Measurements from ENCODE around the gene RNF112.
A peak's percentile ranks its signal among the peaks of the same experiment; 100 is the strongest.
"Not testable (repeated sequence)": the region's sequence is repeated elsewhere in the genome, so short reads cannot be mapped to it uniquely, and the experiment has no call there.

The RNF112 gene

DNA sequence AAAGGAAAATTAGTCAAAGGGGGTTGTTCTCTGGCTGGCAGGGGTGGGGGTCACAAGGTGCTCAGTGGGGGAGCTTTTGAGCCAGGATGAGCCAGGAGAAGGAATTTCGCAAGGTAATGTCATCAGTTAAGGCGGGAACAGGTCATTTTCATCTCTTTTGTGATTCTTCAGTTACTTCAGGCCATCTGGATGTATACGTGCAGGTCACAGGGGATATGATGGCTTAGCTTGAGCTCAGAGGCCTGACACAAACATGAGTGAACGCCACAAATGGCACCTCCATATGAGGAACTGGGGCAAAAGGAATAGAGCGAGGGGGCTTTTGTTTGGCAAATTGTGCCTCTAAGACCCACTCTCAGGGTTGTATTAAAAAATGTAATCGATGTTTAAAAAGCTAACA, 47.4 kb downstream of the RNF112 start:
- not testable (repeated sequence) for H3K36me3 ChIP-seq (ENCODE audit: control insufficient read depth, insufficient read depth, low read length, severe bottlenecking); H3K27me3 ChIP-seq (replicated peaks; ENCODE audit: control insufficient read depth, insufficient read depth, low read length); H3K4me1 ChIP-seq (ENCODE audit: control insufficient read depth, insufficient read depth, low read length); DNase-seq (ENCODE audit: low read depth); H3K9ac ChIP-seq (ENCODE audit: low read length); H3K4me3 ChIP-seq (ENCODE audit: low read length); H3K9me3 ChIP-seq (ENCODE audit: control insufficient read depth, low read length)

DNA sequence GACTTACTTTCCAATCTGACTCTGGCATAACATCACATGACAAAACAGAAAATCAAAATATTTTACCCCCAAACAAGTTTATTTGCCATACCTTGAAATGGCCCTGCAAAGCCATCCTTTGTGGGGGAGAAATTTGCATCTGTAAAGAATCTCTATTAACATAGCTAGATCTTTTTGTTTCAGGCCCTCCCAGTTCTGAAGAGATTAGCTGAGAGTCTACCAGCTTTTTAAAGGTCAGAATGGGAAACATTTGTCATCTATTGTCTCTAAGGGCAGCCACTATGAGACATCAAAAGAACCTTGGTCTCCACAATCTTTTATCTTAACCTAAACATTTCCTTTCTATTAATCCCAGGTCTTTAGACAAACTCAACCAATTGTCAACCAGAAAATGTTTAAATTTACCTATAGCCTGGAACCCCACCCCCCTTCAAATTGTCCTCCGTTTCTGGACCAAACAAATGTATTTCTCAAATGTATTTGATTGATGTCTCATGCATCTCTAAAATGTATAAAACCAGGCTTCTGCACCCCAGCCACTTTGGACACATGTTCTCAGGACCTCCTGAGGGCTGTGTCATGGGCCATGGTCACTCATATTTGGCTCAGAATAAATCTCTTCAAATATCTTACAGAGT, 48.1 kb downstream of the RNF112 start:
- not testable (repeated sequence) for H3K9me3 ChIP-seq (ENCODE audit: control insufficient read depth, low read length); H3K36me3 ChIP-seq (ENCODE audit: control insufficient read depth, insufficient read depth, low read length, severe bottlenecking); H3K4me3 ChIP-seq (ENCODE audit: low read length); H3K27me3 ChIP-seq (replicated peaks; ENCODE audit: control insufficient read depth, insufficient read depth, low read length); DNase-seq (ENCODE audit: low read depth); H3K9ac ChIP-seq (ENCODE audit: low read length)
- H3K4me1 ChIP-seq (ENCODE audit: control insufficient read depth, insufficient read depth, low read length) = peaks cover 13% of the 10 kb centered on the region

DNA sequence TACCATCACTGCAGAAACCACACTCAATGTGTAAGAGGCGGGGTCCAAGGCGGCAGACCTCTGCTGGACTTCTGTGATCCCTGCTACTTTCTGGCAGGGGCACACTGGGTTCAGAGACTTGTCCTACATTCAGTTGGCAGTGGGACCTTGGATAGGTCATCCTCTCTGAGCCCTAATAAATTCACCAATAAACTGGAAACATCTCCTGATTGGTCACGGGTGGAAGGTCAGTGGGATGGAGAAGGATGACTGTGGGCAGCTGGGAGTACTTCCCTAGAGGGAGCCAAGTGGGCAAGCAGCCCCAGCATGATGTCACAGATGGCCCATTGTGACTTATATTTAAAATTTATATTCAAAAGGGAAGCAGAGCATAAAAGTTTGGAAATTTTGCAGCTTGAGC, 49.7 kb downstream of the RNF112 start:
- no peaks in the 10 kb centered on the region for H3K9me3 ChIP-seq (ENCODE audit: control insufficient read depth, low read length)
- no peak overlapping the region for H3K4me3 ChIP-seq (ENCODE audit: low read length)
- no peak for DNase-seq (ENCODE audit: low read depth)
- H3K27me3 ChIP-seq (replicated peaks; ENCODE audit: control insufficient read depth, insufficient read depth, low read length) = no peaks in the 10 kb centered on the region
- no peaks in the 10 kb centered on the region for H3K36me3 ChIP-seq (ENCODE audit: control insufficient read depth, insufficient read depth, low read length, severe bottlenecking)
- H3K4me1 ChIP-seq (ENCODE audit: control insufficient read depth, insufficient read depth, low read length) = peaks cover 19% of the 10 kb centered on the region
- no peak overlapping the region for H3K9ac ChIP-seq (ENCODE audit: low read length)

DNA sequence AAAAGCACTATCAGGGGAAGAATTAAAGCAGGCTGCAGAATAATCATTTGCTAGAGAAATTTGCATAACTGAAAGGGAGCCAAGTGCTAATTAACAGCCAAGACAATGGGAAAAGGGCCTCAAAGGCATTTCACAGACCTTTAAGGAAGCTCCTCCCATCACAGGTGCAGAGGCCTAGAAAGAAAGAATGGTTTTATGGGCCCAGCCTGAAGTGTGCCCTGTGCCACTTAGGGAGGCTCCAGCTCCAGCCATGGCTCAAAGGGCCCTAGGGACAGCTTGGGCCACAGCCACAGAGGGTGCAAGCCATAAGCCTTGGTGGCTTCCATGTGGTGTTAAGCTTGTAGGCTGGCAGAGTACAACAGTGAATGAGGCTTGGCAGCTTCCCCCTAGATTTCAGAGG, 50.1 kb downstream of the RNF112 start:
- Histone ChIP-seq H3K4me3 (ENCODE audit: low read length) (no peak overlapping the region), H3K27me3 (replicated peaks; ENCODE audit: control insufficient read depth, insufficient read depth, low read length) (no peaks in the 10 kb centered on the region), H3K4me1 (ENCODE audit: control insufficient read depth, insufficient read depth, low read length) (peaks cover 19% of the 10 kb centered on the region), H3K36me3 (ENCODE audit: control insufficient read depth, insufficient read depth, low read length, severe bottlenecking) (no peaks in the 10 kb centered on the region), H3K9ac (ENCODE audit: low read length) (no peak overlapping the region), H3K9me3 (ENCODE audit: control insufficient read depth, low read length) (no peaks in the 10 kb centered on the region)
- no peak for DNase-seq (ENCODE audit: low read depth)

DNA sequence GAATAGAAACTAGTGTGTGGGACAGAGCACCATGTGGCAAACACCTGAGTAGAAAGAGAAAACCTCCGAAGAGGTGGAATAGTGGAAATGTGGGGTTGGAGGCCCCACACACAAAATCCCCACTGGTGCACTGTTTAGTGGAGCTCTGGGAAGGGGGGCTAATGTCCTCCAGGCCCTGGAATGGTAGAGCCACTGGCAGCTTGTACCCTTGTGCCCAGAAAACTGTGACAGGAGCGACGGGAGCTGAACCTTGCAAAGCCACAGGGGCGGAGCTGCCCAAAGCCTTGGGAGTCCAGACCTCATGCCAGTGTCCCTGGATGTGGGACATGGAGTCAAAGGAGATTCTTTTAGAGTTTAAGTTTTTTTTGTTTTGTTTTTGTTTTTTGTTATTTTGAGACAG, 50.6 kb downstream of the RNF112 start:
- Histone ChIP-seq H3K27me3 (replicated peaks; ENCODE audit: control insufficient read depth, insufficient read depth, low read length) (no peaks in the 10 kb centered on the region), H3K4me3 (ENCODE audit: low read length) (no peak overlapping the region), H3K9ac (ENCODE audit: low read length) (no peak overlapping the region), H3K36me3 (ENCODE audit: control insufficient read depth, insufficient read depth, low read length, severe bottlenecking) (no peaks in the 10 kb centered on the region), H3K4me1 (ENCODE audit: control insufficient read depth, insufficient read depth, low read length) (peaks cover 19% of the 10 kb centered on the region), H3K9me3 (ENCODE audit: control insufficient read depth, low read length) (no peaks in the 10 kb centered on the region)
- no peak for DNase-seq (ENCODE audit: low read depth)

DNA sequence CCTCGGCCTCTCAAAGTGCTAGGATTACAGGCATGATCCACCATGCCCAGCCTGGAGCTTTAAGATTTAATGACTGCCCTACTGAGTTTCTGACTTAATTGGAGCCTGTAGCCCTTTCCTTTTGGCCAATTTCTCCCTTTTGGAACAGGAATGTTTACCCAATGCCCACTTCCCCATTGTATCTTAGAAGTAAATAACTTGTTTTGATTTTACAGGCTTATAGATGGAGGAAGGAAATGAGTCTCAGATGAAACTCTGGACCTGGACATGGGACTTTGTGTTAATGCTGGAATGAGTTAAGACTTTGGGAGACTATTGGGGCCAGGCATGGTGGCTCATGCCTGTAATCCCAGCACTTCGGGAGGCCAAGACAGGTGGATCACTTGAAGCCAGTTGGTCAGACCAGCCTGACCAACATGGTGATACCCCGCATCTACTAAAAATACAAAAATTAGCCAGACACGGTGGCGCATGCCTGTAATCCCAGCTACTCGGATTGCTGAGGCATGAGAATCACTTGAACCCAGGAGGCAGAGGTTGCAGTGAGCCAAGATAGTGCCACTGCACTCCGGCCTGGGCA, 51.5 kb downstream of the RNF112 start:
- not testable (repeated sequence) for H3K9me3 ChIP-seq (ENCODE audit: control insufficient read depth, low read length); H3K27me3 ChIP-seq (replicated peaks; ENCODE audit: control insufficient read depth, insufficient read depth, low read length); H3K36me3 ChIP-seq (ENCODE audit: control insufficient read depth, insufficient read depth, low read length, severe bottlenecking); H3K9ac ChIP-seq (ENCODE audit: low read length); H3K4me3 ChIP-seq (ENCODE audit: low read length); DNase-seq (ENCODE audit: low read depth)
- peaks cover 19% of the 10 kb centered on the region for H3K4me1 ChIP-seq (ENCODE audit: control insufficient read depth, insufficient read depth, low read length)

DNA sequence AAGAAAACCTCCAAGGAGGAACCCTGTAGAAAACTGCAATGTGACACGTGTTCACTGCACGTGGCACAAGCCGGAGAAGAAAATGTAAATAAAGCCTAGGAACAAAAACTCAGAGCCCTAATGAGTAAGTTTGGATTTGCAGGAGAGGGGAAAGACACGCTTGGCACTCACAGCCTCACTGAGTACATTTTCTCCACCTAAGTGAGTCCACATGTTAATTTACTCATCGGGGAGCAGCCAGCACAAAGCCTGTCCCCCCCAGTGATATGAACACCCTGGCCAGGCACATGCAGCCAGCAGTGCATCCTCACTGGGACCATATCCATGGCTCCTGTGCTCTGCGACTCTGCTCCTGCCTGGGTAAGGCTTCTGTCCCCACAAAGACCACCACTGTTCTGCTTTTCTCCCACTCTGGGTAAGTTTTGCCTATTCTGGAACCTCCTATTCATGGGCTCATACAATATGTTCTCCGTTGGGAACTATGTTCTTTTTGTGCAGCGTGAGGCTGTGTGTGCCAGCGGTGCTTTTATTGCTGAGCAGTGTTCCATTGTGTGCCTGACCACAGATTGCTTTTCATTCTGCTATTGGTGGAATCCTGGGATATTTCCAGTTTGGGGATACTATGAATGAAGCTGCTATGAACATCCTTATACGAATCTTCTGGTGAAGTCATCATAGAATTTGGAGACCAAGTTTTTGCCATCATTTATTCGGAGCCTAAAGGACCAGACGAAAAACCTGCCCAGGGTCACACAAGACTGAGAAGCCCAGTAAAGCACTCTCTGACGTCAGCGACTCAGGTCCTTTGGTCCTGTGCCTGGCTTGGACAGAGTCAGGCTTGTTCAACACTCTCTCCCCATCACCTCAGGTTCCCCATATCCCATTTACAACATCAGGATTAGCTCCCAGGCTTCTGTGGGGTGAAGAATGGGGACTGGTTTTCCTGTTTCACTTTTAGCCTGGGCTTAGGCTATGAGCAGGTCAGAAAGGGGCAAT, 53.3 kb downstream of the RNF112 start:
- H3K9me3 ChIP-seq (ENCODE audit: control insufficient read depth, low read length) = no peaks in the 10 kb centered on the region
- DNase-seq (ENCODE audit: low read depth) = peak; percentile 17
- no peaks in the 10 kb centered on the region for H3K36me3 ChIP-seq (ENCODE audit: control insufficient read depth, insufficient read depth, low read length, severe bottlenecking)
- no peaks in the 10 kb centered on the region for H3K27me3 ChIP-seq (replicated peaks; ENCODE audit: control insufficient read depth, insufficient read depth, low read length)
- peak overlapping the region; percentile 41 for H3K9ac ChIP-seq (ENCODE audit: low read length)
- peaks cover 19% of the 10 kb centered on the region for H3K4me1 ChIP-seq (ENCODE audit: control insufficient read depth, insufficient read depth, low read length)
- peak overlapping the region; percentile 52 for H3K4me3 ChIP-seq (ENCODE audit: low read length)
